ENCODE results near the gene ATG4A. TPM values are rescaled to one million over a fixed set of nuclear protein-coding genes. Genes with fewer than 3 reads are reported as not detected.

The ATG4A gene
- total and polyA plus RNA-seq, 2 of the 8 experiments (the other 6 are each of a cell fraction or from before 2014, with no cell fraction given) = 1.2 to 2.0 TPM

DNA sequence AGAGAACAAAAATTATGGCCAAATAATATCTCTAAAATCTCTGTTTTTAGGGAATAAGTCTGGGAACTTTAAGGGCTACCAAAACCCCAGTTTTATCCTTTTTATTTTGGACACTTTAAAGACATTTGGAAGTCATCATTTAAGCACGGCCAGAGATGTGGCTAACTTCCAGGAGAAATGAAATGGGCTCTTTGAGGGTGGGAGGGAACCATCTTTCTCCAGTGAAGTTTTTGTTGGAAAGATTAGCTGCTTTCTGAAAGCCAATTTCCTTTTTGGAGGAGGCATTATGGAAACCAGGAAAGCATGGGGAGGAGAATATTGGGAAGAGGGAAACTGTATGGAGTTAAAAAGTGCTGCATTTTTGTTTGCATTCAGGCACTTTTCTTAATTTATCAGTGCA, 41.9 kb upstream of the ATG4A start:
- Histone ChIP-seq H2BK15ac (ENCODE audit: low read length) (no peak overlapping the region), H3K9me3 (ENCODE audit: insufficient read depth in 2 of 2, low read depth in 1 of 2, low read length in 1 of 2) (no peaks in the 10 kb centered on the region), H3K27ac (ENCODE audit: low read depth, low read length) (no peak overlapping the region), H3K4ac (replicated peaks; ENCODE audit: insufficient read length, low read depth, low read length) (no peak overlapping the region), H3K79me1 (ENCODE audit: low read depth, low read length) (no peaks in the 10 kb centered on the region), H2BK12ac (ENCODE audit: low read depth, low read length) (no peak overlapping the region), H3K79me2 (ENCODE audit: control insufficient read depth in 1 of 2, insufficient read depth in 2 of 2, low read length in 2 of 2) (no peaks in the 10 kb centered on the region), H3K36me3 (ENCODE audit: control insufficient read depth in 2 of 4, insufficient read depth in 4 of 4, low read length in 3 of 4) (no peaks in the 10 kb centered on the region), H2BK20ac (ENCODE audit: low read length) (no peak overlapping the region), H2BK120ac (replicated peaks; ENCODE audit: low read depth, low read length) (no peak overlapping the region), H3K18ac (ENCODE audit: extremely low read depth, low read length) (no peak overlapping the region), H3K27me3 (replicated peaks in 1 of 4; ENCODE audit: control insufficient read depth in 3 of 4, extremely low read depth in 1 of 4, insufficient read depth in 3 of 4, low read length in 3 of 4) (no peaks in the 10 kb centered on the region), H4K5ac (ENCODE audit: insufficient read length, low read depth, low read length) (no peak overlapping the region), H2AK5ac (ENCODE audit: low read depth, low read length) (no peak overlapping the region), H4K20me1 (replicated peaks in 1 of 2; ENCODE audit: control insufficient read depth in 1 of 2, insufficient read depth in 2 of 2, low read length in 2 of 2) (no peaks in the 10 kb centered on the region), H3K9ac (replicated peaks in 1 of 4; ENCODE audit: extremely low read depth in 1 of 4, low read depth in 3 of 4, low read length in 3 of 4) (no peak overlapping the region), H3K14ac (ENCODE audit: insufficient read length) (no peak overlapping the region), H3K4me3 (ENCODE audit: extremely low read depth in 1 of 4, insufficient read depth in 2 of 4, low read depth in 3 of 4, low read length in 4 of 4) (no peak overlapping the region), H4K91ac (replicated peaks; ENCODE audit: insufficient read length, low read length) (no peak overlapping the region), H3K4me1 (replicated peaks in 1 of 4; ENCODE audit: control insufficient read depth in 3 of 4, insufficient read depth in 4 of 4, low read length in 3 of 4) (no peaks in the 10 kb centered on the region), H2BK5ac (ENCODE audit: low read depth, low read length) (no peak overlapping the region), H3K56ac (replicated peaks; ENCODE audit: insufficient read length, low read depth, low read length) (no peak overlapping the region), H4K8ac (ENCODE audit: extremely low read depth, insufficient read depth, low read length) (no peak overlapping the region), H2AFZ (ENCODE audit: low read length) (no peak overlapping the region), H3K23me2 (ENCODE audit: low read depth, low read length) (no peaks in the 10 kb centered on the region), H3K4me2 (ENCODE audit: insufficient read depth in 1 of 2, low read depth in 2 of 2, low read length in 2 of 2) (no peak overlapping the region), H3K23ac (ENCODE audit: insufficient read length) (no peak overlapping the region)
- CTCF ChIA-PET (ENCODE audit: partially characterized antibody) = no interaction called here
- 82% methylated on average over 1 of the region's 1 CpG; no CpG with 5 or more reads in 1 of the 2 experiments for WGBS, 2 experiments (ENCODE audit: extremely low coverage in 1 of 2, insufficient coverage in 1 of 2, insufficient read length in 1 of 2, insufficient replicate concordance in 2 of 2, low coverage in 1 of 2, low lambda C conversion rate in 2 of 2, missing lambda C conversion rate in 1 of 2)
- POLR2A ChIA-PET (ENCODE audit: partially characterized antibody) = no interaction called here
- no peak for TF ChIP-seq CREB1 (IDR thresholded peaks at IDR 0.05)
- no peak for TF ChIP-seq CBX8 (IDR thresholded peaks at IDR 0.05; ENCODE audit: borderline replicate concordance, low read depth, low read length)
- no peak for TF ChIP-seq ASH2L (IDR thresholded peaks at IDR 0.05; ENCODE audit: low read length)
- TF ChIP-seq SIX5 (IDR thresholded peaks at IDR 0.05; ENCODE audit: low read depth, low read length) = no peak
- TF ChIP-seq TEAD4 (IDR thresholded peaks at IDR 0.05; ENCODE audit: low read depth, low read length) = no peak
- TF ChIP-seq RXRA (IDR thresholded peaks at IDR 0.05; ENCODE audit: insufficient read depth, low read depth, low read length) = no peak
- no peak for TF ChIP-seq POLR2A (IDR thresholded peaks at IDR 0.05; ENCODE audit: control extremely low read depth in 1 of 2, low read depth in 2 of 2, low read length in 2 of 2)
- TF ChIP-seq, protein P1, sequence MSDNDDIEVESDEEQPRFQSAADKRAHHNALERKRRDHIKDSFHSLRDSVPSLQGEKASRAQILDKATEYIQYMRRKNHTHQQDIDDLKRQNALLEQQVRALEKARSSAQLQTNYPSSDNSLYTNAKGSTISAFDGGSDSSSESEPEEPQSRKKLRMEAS (IDR thresholded peaks at IDR 0.05) = no peak
- DNase-seq (ENCODE audit: low read depth in 1 of 2, low spot score in 2 of 2) = no peak
- FAIRE-seq = no peak

All from H1 (cell line).